ENCODE measurements around the gene FGF12.

DNA sequence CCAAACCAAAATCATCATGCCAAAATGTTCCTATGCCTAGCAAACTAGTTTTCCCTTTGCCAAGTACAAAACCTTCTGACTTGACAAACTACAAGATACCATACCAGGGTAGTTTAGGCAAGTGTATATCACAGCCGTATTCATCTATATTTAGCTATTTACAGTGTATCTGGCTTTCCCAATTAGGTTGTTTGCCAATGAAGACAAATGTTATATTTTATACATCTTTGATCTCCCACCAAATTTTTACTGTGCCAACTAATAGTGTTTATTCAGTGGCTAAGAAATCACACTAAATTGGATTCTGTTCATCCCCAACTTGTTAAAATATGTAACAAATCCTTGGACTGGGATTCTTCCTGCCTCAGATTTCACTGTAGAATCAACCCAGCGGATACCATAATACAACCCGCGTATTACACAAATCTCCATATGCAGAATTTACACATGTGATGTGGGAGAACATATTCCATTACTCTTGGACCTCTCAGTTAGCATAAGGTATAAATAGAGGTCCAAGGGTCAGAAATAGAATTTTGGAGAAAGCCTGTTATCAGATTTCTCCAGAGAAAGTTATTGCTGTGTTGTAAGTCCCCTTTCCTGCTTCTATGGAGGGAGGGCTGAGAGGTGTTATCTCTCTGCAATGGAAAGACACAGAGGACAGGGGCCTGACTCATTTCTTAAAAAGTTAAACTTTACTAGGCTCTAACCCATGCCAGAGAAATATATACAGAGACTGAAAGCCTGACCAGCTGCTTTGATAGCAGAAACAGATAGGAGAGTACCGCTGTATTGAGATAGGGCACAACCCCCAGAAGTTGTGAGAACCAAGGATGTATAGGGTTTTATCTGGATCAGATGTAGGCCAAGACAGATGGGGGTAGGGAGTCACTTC lies 467.0 kb downstream of the FGF12 start:
- TF ChIP-seq, protein P1, sequence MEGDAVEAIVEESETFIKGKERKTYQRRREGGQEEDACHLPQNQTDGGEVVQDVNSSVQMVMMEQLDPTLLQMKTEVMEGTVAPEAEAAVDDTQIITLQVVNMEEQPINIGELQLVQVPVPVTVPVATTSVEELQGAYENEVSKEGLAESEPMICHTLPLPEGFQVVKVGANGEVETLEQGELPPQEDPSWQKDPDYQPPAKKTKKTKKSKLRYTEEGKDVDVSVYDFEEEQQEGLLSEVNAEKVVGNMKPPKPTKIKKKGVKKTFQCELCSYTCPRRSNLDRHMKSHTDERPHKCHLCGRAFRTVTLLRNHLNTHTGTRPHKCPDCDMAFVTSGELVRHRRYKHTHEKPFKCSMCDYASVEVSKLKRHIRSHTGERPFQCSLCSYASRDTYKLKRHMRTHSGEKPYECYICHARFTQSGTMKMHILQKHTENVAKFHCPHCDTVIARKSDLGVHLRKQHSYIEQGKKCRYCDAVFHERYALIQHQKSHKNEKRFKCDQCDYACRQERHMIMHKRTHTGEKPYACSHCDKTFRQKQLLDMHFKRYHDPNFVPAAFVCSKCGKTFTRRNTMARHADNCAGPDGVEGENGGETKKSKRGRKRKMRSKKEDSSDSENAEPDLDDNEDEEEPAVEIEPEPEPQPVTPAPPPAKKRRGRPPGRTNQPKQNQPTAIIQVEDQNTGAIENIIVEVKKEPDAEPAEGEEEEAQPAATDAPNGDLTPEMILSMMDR (IDR thresholded peaks at IDR 0.05; ENCODE audit: insufficient read depth, low read length, poor library complexity, severe bottlenecking), result no peak
- TF ChIP-seq EZH2phosphoT487 (conservative IDR thresholded peaks at IDR 0.05; ENCODE audit: low read length), result no peak

Data from SU-DHL-6 (cell line).